Esophagus muscularis mucosa (tissue), 4 donors: Measurements from ENCODE around the gene BRF1. TPM values are rescaled to one million over a fixed set of nuclear protein-coding genes. Genes with fewer than 3 reads are reported as not detected.

Experiments used
- DNase-seq: peaks from one replicate; pipeline ENCODE4 v3.0.0-alpha.2; 2017; ENCODE audit errors: extremely low spot score
- H3K27ac ChIP-seq, 4 donors: fragments of 200-600 bp; sonication (generic); replicated peaks in 1 of 4; 1 replicate in 3 of 4; 2 replicates in 1 of 4; pipeline ENCODE4 v1.5.1; 2016 to 2019; ENCODE audit warnings: mild to moderate bottlenecking in 1 of 4
- H3K27me3 ChIP-seq, 4 donors: fragments of 200-600 bp; sonication (generic); one replicate each; pipeline versions ENCODE4 v1.5.1 to v1.6.0; 2016 to 2019
- H3K36me3 ChIP-seq, 4 donors: fragments of 200-600 bp; sonication (generic); one replicate each; pipeline ENCODE4 v1.5.1; 2016 to 2019
- H3K4me1 ChIP-seq, 4 donors: fragments of 200-600 bp; sonication (generic); one replicate each; pipeline ENCODE4 v1.5.1; 2016 to 2019
- H3K4me3 ChIP-seq, 4 donors: fragments of 200-600 bp; sonication (generic); 1 replicate in 2 of 4; 2 replicates in 2 of 4; pipeline ENCODE4 v1.5.1; 2016 to 2019; ENCODE audit warnings: mild to moderate bottlenecking in 4 of 4, moderate library complexity in 1 of 4
- H3K9me3 ChIP-seq, 4 donors: fragments of 200-600 bp; sonication (generic); 1 replicate in 3 of 4; 2 replicates in 1 of 4; pipeline ENCODE4 v1.5.1; 2016 to 2019
- CTCF ChIP-seq, 3 experiments: fragments of 200-600 bp in 2 of 3; fragments of 450-650 bp in 1 of 3; sonication (generic) in 2 of 3; IDR thresholded peaks; one replicate each; pipeline ENCODE4 v1.5.1; 2017 to 2019; ENCODE audit warnings: antibody characterized with exemption in 3 of 3, mild to moderate bottlenecking in 2 of 3, moderate library complexity in 1 of 3
- EP300 ChIP-seq: sonication (generic); formaldehyde crosslinking; IDR thresholded peaks from one replicate; pipeline ENCODE4 v1.6.1; 2017; ENCODE audit warnings: antibody characterized with exemption
- POLR2A ChIP-seq: fragments of 450-650 bp; IDR thresholded peaks from one replicate; pipeline ENCODE4 v1.6.1; 2017; ENCODE audit warnings: antibody characterized with exemption, moderate library complexity, mild to moderate bottlenecking, low read depth
- POLR2AphosphoS5 ChIP-seq, 2 donors: sonication (generic); formaldehyde crosslinking; IDR thresholded peaks; one replicate each; pipeline ENCODE4 v1.6.1; 2017; ENCODE audit warnings: antibody characterized with exemption in 2 of 2
- WGBS: methylation state at CpG from one replicate; pipeline ENCODE4 v1.1.5; 2018; 5-methylcytosine and 5-hydroxymethylcytosine counted together
- intact Hi-C: fragments of 100-400 bp; cut with DNase I; formaldehyde crosslinking; loops from one replicate; pipeline ENCODE4 v1.15.1; 2023
- total RNA-seq, 4 donors: library from RNA; depleted of rRNA; stranded (reverse); fragments of >200 nt; gene quantifications; one replicate each; pipeline versions ENCODE4 v1.1.0 to v1.2.1, GENCODE V29; 2016

Gene BRF1
- total RNA-seq, 4 donors from 2014 or later, result 23.0 to 47.3 (median 41.4) TPM

GRCh38 chr14:105210266-105211025, 90.4 kb downstream of the BRF1 start:
- DNase-seq, result no peak
- Histone ChIP-seq H3K27me3 (no peaks in the 10 kb centered on the region), H3K4me1 (peaks cover 12 to 28% (median 19%) of the 10 kb centered on the region in 4 donors), H3K27ac (no peak overlapping the region), H3K4me3 (no peak overlapping the region), H3K9me3 (no peaks in the 10 kb centered on the region), H3K36me3 (peaks cover 25 to 63% (median 60%) of the 10 kb centered on the region in 4 donors)
- intact Hi-C loops, result no loop called here
- WGBS, result 92% methylated on average over 21 of the region's 30 CpGs
- TF ChIP-seq POLR2A (no peak), EP300 (no peak), POLR2AphosphoS5 (IDR thresholded peaks at IDR 0.05) (no peak), CTCF (IDR thresholded peaks at IDR 0.05) (no peak)

GRCh38 chr14:105209646-105210045, 91.2 kb downstream of the BRF1 start:
- TF ChIP-seq POLR2A (no peak), POLR2AphosphoS5 (IDR thresholded peaks at IDR 0.05) (no peak), EP300 (no peak), CTCF (IDR thresholded peaks at IDR 0.05) (no peak)
- Histone ChIP-seq H3K27ac (no peak overlapping the region), H3K4me3 (no peak overlapping the region), H3K4me1 (peaks cover 20 to 34% (median 27%) of the 10 kb centered on the region in 4 donors), H3K27me3 (no peaks in the 10 kb centered on the region), H3K9me3 (no peaks in the 10 kb centered on the region), H3K36me3 (peaks cover 25 to 59% (median 57%) of the 10 kb centered on the region in 4 donors)
- DNase-seq, result no peak
- intact Hi-C loops, result no loop called here
- 93% methylated on average over 3 of the region's 16 CpGs for WGBS

- Histone ChIP-seq H3K36me3 (peaks cover 25 to 54% (median 52%) of the 10 kb centered on the region in 4 donors), H3K9me3 (no peaks in the 10 kb centered on the region), H3K27me3 (no peaks in the 10 kb centered on the region), H3K4me3 (no peak overlapping the region), H3K27ac (no peak overlapping the region), H3K4me1 (peaks cover 26 to 35% (median 32%) of the 10 kb centered on the region in 4 donors)
- intact Hi-C loops, result no loop called here
- no peak for DNase-seq
- 89% methylated on average over 7 of the region's 8 CpGs for WGBS
- no peak for TF ChIP-seq POLR2AphosphoS5 (IDR thresholded peaks at IDR 0.05)
- no peak for TF ChIP-seq CTCF (IDR thresholded peaks at IDR 0.05)
- no peak for TF ChIP-seq EP300
- TF ChIP-seq POLR2A, result no peak
Observed at GRCh38 chr14:105209091-105209490, 91.7 kb downstream of the BRF1 start.

- TF ChIP-seq EP300 (no peak), CTCF (IDR thresholded peaks at IDR 0.05) (no peak), POLR2AphosphoS5 (IDR thresholded peaks at IDR 0.05) (no peak), POLR2A (no peak)
- Histone ChIP-seq H3K4me3 (no peak overlapping the region), H3K36me3 (peaks cover 25 to 50% (median 48%) of the 10 kb centered on the region in 4 donors), H3K27ac (no peak overlapping the region), H3K4me1 (peaks cover 30 to 38% (median 34%) of the 10 kb centered on the region in 4 donors), H3K27me3 (no peaks in the 10 kb centered on the region), H3K9me3 (no peaks in the 10 kb centered on the region)
- WGBS, result 85% methylated on average over 7 of the region's 12 CpGs
- intact Hi-C loops, result no loop called here
- DNase-seq, result no peak
Observed at GRCh38 chr14:105208738-105209075, 92.1 kb downstream of the BRF1 start.
